Astrocyte (in vitro differentiated cells and primary cell): ENCODE data around the gene METTL24.

Experiments used
- EZH2 ChIP-seq: IDR thresholded peaks from 2 replicates; pipeline ENCODE4 v1.6.1; 2012; ENCODE audit warnings: mild to moderate bottlenecking, low read length, inconsistent platforms; ENCODE audit not compliant: insufficient read depth
- TF ChIP-seq, protein P1 (sequence below): IDR thresholded peaks from 2 replicates; pipeline ENCODE4 v1.5.1; 2011; ENCODE audit warnings: low read depth, mild to moderate bottlenecking, inconsistent platforms, low read length, moderate library complexity; ENCODE audit not compliant: insufficient read depth

DNA sequence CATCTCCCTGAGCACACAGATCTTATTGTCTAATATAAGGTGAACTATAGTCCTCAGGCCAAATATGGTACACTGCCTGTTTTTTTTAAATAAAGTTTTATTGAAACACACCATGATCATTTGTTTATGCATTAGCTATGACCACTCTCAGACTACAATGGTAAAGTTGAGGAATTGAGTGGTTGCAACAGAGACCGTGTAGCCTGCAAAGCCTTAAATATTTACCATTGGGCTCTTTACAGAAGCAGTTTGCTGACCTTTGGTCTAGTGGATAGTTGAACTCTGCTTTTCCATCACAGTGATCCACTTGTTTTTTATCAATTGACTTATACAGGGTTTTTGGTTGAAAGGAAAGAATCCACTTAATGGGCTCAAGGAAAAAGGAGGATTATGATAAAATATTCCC lies 27.3 kb upstream of the METTL24 start:
- TF ChIP-seq, protein P1, sequence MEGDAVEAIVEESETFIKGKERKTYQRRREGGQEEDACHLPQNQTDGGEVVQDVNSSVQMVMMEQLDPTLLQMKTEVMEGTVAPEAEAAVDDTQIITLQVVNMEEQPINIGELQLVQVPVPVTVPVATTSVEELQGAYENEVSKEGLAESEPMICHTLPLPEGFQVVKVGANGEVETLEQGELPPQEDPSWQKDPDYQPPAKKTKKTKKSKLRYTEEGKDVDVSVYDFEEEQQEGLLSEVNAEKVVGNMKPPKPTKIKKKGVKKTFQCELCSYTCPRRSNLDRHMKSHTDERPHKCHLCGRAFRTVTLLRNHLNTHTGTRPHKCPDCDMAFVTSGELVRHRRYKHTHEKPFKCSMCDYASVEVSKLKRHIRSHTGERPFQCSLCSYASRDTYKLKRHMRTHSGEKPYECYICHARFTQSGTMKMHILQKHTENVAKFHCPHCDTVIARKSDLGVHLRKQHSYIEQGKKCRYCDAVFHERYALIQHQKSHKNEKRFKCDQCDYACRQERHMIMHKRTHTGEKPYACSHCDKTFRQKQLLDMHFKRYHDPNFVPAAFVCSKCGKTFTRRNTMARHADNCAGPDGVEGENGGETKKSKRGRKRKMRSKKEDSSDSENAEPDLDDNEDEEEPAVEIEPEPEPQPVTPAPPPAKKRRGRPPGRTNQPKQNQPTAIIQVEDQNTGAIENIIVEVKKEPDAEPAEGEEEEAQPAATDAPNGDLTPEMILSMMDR, result no peak
- no peak for TF ChIP-seq EZH2
